HepG2 (cell line): Measurements from ENCODE around the gene PRR22. TPM values are rescaled to one million over a fixed set of nuclear protein-coding genes. Genes with fewer than 3 reads are reported as not detected.

Experiments used
- GTF3A ChIP-seq: sonication (generic); formaldehyde crosslinking; conservative IDR thresholded peaks from 2 replicates; pipeline ENCODE4 v1.4.0; 2020; ENCODE audit warnings: mild to moderate bottlenecking, missing genetic modification reagents
- GZF1 ChIP-seq: sonication (generic); formaldehyde crosslinking; IDR thresholded peaks from 2 replicates; pipeline ENCODE4 v1.5.1; 2020; ENCODE audit warnings: mild to moderate bottlenecking, missing genetic modification reagents
- HNF4G ChIP-seq, 2 experiments: sonication (generic) in 1 of 2; formaldehyde crosslinking in 1 of 2; IDR thresholded peaks; 2 replicates each; pipeline versions ENCODE4 v1.4.0 to v1.6.1; 2011 to 2020; ENCODE audit warnings: borderline replicate concordance in 2 of 2, low read depth in 2 of 2, mild to moderate bottlenecking in 2 of 2, low read length in 1 of 2, missing genetic modification reagents in 1 of 2, moderate library complexity in 1 of 2
- MAFG ChIP-seq: sonication (generic); formaldehyde crosslinking; IDR thresholded peaks from 2 replicates; pipeline ENCODE4 v1.5.1; 2020; ENCODE audit warnings: mild to moderate bottlenecking, missing genetic modification reagents
- MATR3 ChIP-seq: sonication (generic); formaldehyde crosslinking; IDR thresholded peaks from 2 replicates; pipeline ENCODE4 v1.4.0; 2020; ENCODE audit warnings: missing genetic modification reagents
- NCOA1 ChIP-seq: sonication (generic); formaldehyde crosslinking; IDR thresholded peaks from 2 replicates; pipeline ENCODE4 v1.9.0; 2021; ENCODE audit warnings: missing genetic modification reagents
- NR2F2 ChIP-seq: IDR thresholded peaks from 2 replicates; pipeline ENCODE4 v1.6.1; 2012; ENCODE audit warnings: low read depth, inconsistent platforms, borderline replicate concordance
- PCBP2 ChIP-seq: fragments of 200-400 bp; formaldehyde crosslinking; optimal IDR thresholded peaks from 2 replicates; pipeline ENCODE3; 2018; ENCODE audit warnings: low read length, low read depth; ENCODE audit not compliant: poor library complexity, severe bottlenecking
- ZC3H13 ChIP-seq: sonication (generic); formaldehyde crosslinking; IDR thresholded peaks from 2 replicates; pipeline ENCODE4 v1.8.1; 2023; ENCODE audit warnings: mild to moderate bottlenecking, missing genetic modification reagents, moderate library complexity
- ZFP62 ChIP-seq: sonication (generic); formaldehyde crosslinking; IDR thresholded peaks from 2 replicates; pipeline ENCODE4 v1.4.0; 2020; ENCODE audit warnings: missing genetic modification reagents
- ZMYM3 ChIP-seq: sonication (generic); formaldehyde crosslinking; IDR thresholded peaks from 2 replicates; pipeline ENCODE4 v1.5.1; 2020; ENCODE audit warnings: mild to moderate bottlenecking, missing genetic modification reagents
- ZNF142 ChIP-seq: sonication (generic); formaldehyde crosslinking; IDR thresholded peaks from 2 replicates; pipeline ENCODE4 v1.4.0; 2020; ENCODE audit warnings: missing genetic modification reagents
- ZNF232 ChIP-seq: sonication (generic); formaldehyde crosslinking; IDR thresholded peaks from 2 replicates; pipeline ENCODE4 v1.4.0; 2020; ENCODE audit warnings: missing genetic modification reagents, borderline replicate concordance
- ZNF34 ChIP-seq: sonication (generic); formaldehyde crosslinking; IDR thresholded peaks from 2 replicates; pipeline ENCODE4 v1.4.0; 2020; ENCODE audit warnings: mild to moderate bottlenecking, missing genetic modification reagents, borderline replicate concordance
- ZNF441 ChIP-seq: sonication (generic); formaldehyde crosslinking; IDR thresholded peaks from 2 replicates; pipeline ENCODE4 v1.7.0; 2021; ENCODE audit warnings: missing genetic modification reagents, borderline replicate concordance
- ZNF597 ChIP-seq: sonication (generic); formaldehyde crosslinking; IDR thresholded peaks from 2 replicates; pipeline ENCODE4 v1.5.0; 2020; ENCODE audit warnings: missing genetic modification reagents
- ZNF75D ChIP-seq: sonication (generic); formaldehyde crosslinking; IDR thresholded peaks from 2 replicates; pipeline ENCODE4 v1.8.1; 2023; ENCODE audit warnings: missing genetic modification reagents, mild to moderate bottlenecking, borderline replicate concordance
- ZNF790 ChIP-seq: sonication (generic); formaldehyde crosslinking; IDR thresholded peaks from 2 replicates; pipeline ENCODE4 v1.8.0; 2022; ENCODE audit warnings: missing genetic modification reagents, mild to moderate bottlenecking, borderline replicate concordance
- ZNF878 ChIP-seq: sonication (generic); formaldehyde crosslinking; IDR thresholded peaks from 2 replicates; pipeline ENCODE4 v1.8.1; 2023; ENCODE audit warnings: mild to moderate bottlenecking, missing genetic modification reagents, moderate library complexity
- polyA plus RNA-seq, 8 experiments: library from polyadenylated mRNA; depleted of rRNA in 3 of 8; stranded (reverse) in 7 of 8; unstranded in 1 of 8; fragments of >200 nt; fragmentation: Illumina TruSeq in 4 of 8; extraction: Trizol in 4 of 8; gene quantifications; 2 replicates each; pipeline versions ENCODE4 v1.2.1 to v1.2.3, GENCODE V29; 2011 to 2016; ENCODE audit warnings: low read depth in 4 of 8, missing spikeins in 1 of 8, mixed read lengths in 1 of 8; ENCODE audit not compliant: insufficient read depth in 1 of 8
- total RNA-seq, 5 experiments: library from RNA; depleted of rRNA; stranded (reverse); fragments of >200 nt; fragmentation: Illumina TruSeq; extraction: Trizol; gene quantifications; 2 replicates each; pipeline ENCODE4 v1.2.3, GENCODE V29; 2016; ENCODE audit warnings: low read depth in 1 of 5
- TF ChIP-seq, protein P1 (sequence below): IDR thresholded peaks from 2 replicates; pipeline ENCODE4 v1.6.1; 2018; ENCODE audit warnings: missing genetic modification reagents, mild to moderate bottlenecking, missing compliant biosample characterization

PRR22 gene
- total and polyA plus RNA-seq, 2 of the 13 experiments (the other 11 are each of a cell fraction or from before 2014, with no cell fraction given) = 0.84 to 2.3 TPM

DNA sequence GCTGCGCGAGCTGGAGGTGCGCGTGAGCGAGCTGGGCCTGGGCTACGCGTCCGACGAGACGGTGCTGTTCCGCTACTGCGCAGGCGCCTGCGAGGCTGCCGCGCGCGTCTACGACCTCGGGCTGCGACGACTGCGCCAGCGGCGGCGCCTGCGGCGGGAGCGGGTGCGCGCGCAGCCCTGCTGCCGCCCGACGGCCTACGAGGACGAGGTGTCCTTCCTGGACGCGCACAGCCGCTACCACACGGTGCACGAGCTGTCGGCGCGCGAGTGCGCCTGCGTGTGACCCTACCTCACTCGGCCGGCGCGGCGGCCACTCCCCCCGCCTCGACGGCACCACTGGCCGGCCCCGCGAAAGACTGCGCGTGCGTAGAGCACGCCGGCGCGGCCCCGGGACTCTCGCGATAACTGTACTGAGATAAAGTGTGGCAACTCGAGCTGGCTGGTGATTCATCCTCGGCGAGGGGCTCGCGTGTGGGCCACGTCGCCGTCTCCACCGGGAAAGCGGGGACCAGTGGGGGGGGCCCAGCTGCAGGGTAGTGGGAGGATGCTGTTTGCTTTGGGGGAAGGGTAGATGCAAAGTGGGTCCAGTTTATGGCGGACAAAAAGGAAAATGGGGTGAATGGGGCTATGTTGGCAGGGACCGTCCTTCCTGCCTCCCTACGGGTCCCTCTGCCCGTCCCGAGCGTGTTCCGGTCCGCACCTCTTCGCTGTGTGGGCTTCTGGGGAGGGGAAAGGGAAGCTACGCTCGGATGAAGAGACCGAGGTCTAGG, 43.5 kb upstream of the PRR22 start (continued):
- TF ChIP-seq ZNF142 (CRISPR knock-in tag) (no peak), MAFG (no peak), ZFP62 (CRISPR knock-in tag) (no peak), ZNF441 (0 out of 2 replicates have a peak, but pooled peaks have one; percentile 61), GZF1 (no peak), NR2F2 (peak; percentile 75; the same call in 1 of the 2 replicates), ZC3H13 (CRISPR knock-in tag) (peak; percentile 100), HNF4G (IDR thresholded peaks at IDR 0.05; ENCODE audit: borderline replicate concordance, low read depth, low read length) (peak; percentile 23; the same call in 1 of the 2 replicates), HNF4G (CRISPR knock-in tag; IDR thresholded peaks at IDR 0.05; ENCODE audit: borderline replicate concordance, low read depth) (peak; percentile 39; the same call in 1 of the 2 replicates), ZNF878 (no peak; the same call in 1 of the 2 replicates), ZNF597 (CRISPR knock-in tag) (no peak), PCBP2 (no peak), ZNF790 (CRISPR knock-in tag) (no peak), NCOA1 (CRISPR knock-in tag) (no peak), MATR3 (CRISPR knock-in tag) (no peak), ZNF75D (CRISPR knock-in tag) (no peak), ZNF34 (CRISPR knock-in tag) (no peak; the same call in 1 of the 2 replicates), GTF3A (CRISPR knock-in tag) (no peak), ZNF232 (CRISPR knock-in tag) (no peak; the same call in 1 of the 2 replicates), ZMYM3 (peak; percentile 37; the same call in 1 of the 2 replicates)
- TF ChIP-seq, protein P1, sequence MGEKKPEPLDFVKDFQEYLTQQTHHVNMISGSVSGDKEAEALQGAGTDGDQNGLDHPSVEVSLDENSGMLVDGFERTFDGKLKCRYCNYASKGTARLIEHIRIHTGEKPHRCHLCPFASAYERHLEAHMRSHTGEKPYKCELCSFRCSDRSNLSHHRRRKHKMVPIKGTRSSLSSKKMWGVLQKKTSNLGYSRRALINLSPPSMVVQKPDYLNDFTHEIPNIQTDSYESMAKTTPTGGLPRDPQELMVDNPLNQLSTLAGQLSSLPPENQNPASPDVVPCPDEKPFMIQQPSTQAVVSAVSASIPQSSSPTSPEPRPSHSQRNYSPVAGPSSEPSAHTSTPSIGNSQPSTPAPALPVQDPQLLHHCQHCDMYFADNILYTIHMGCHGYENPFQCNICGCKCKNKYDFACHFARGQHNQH (CRISPR knock-in tag) = no peak; the same call in none of the 2 replicates
